ENCODE results near the gene CYTH3.

Gene CYTH3

GRCh38 chr7:6142871-6143380, 129.5 kb downstream of the CYTH3 start:
- DNase-seq = peak; percentile 42

- no peak for DNase-seq
Observed at GRCh38 chr7:6139189-6139996, 133.0 kb downstream of the CYTH3 start.

GRCh38 chr7:6136475-6136874, 135.9 kb downstream of the CYTH3 start:
- no peak for DNase-seq

- no peak for DNase-seq
Observed at GRCh38 chr7:6133249-6133648, 139.2 kb downstream of the CYTH3 start.

GRCh38 chr7:6130007-6130587, 142.3 kb downstream of the CYTH3 start:
- no peak for DNase-seq

GRCh38 chr7:6128205-6128604, 144.2 kb downstream of the CYTH3 start:
- no peak for DNase-seq

- DNase-seq = no peak
Observed at GRCh38 chr7:6127110-6127490, 145.3 kb downstream of the CYTH3 start.

- no peak for DNase-seq
Observed at GRCh38 chr7:6123843-6124242, 148.6 kb downstream of the CYTH3 start.

- DNase-seq = no peak
Observed at GRCh38 chr7:6121141-6121540, 151.3 kb downstream of the CYTH3 start.

GRCh38 chr7:6117533-6117932, 154.9 kb downstream of the CYTH3 start:
- DNase-seq = no peak

GRCh38 chr7:6116211-6116610, 156.2 kb downstream of the CYTH3 start:
- DNase-seq = no peak

Measured in activated CD8-positive, alpha-beta memory T cell treated with anti-CD3 and anti-CD28 coated beads for 24 hours (primary cell).